ENCODE measurements around the gene ZNF566.
A peak's percentile ranks its signal among the peaks of the same experiment; 100 is the strongest.
"Not testable (repeated sequence)": the region's sequence is repeated elsewhere in the genome, so short reads cannot be mapped to it uniquely, and the experiment has no call there.

The ZNF566 gene

GRCh38 chr19:36489118-36489919 is at the start of gene ZNF566:
Gene ZNF566 (minus strand): TSS chr19:36489561. CDS start chr19:36476557, 13,004 bp downstream.
- peak; percentile 86 for DNase-seq (ENCODE audit: low read depth, low spot score)

- no peak for DNase-seq (ENCODE audit: low read depth, low spot score)
These were observed 39.7 kb upstream of the ZNF566 start for GRCh38 chr19:36528921-36529518.

DNA sequence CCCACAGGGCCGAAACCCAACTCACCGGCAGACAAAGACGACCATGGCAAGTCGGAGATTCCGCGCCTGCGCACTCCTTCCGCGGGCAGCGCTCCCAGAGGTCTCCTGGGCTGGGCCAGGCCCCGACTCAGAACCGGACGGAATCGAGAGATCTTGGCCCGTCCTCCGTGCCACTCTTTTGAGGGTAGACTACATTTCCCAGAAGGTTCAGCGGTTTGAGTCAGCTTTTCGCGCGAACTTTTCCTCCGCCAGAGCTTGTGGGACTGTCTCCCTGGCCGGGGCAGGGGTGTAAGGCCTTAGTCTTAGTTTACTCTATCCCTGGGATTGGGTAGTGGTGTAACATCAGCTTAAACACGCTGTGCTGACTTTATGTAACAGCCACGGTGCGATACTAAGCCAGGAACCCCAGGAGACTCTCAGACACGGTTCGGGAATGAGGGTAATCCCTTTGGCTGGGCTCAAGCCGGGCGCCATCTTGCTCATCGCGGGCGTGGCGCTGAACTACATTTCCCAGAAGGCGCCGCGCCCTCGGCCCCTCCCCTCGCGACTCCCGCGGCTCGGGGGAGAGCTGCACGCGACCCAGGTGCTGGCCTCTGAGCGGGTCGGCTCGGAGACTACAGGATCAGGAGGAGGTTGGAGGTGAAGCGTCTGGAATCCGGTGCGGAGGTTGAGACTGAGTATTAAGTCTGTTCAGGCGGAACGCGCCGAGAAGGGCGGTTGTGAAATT is 39.0 kb upstream of the ZNF566 start, which contains the start of gene ZNF260:
Gene ZNF260, minus strand, starts transcription at position 78 of the 727 bp plus-strand sequence. CDS start 13,033 bp downstream, outside the sequence.
- peak; percentile 90 for DNase-seq (ENCODE audit: low read depth, low spot score)

- DNase-seq (ENCODE audit: low read depth, low spot score) = no peak
These were observed 38.5 kb upstream of the ZNF566 start for GRCh38 chr19:36527873-36528193.

DNA sequence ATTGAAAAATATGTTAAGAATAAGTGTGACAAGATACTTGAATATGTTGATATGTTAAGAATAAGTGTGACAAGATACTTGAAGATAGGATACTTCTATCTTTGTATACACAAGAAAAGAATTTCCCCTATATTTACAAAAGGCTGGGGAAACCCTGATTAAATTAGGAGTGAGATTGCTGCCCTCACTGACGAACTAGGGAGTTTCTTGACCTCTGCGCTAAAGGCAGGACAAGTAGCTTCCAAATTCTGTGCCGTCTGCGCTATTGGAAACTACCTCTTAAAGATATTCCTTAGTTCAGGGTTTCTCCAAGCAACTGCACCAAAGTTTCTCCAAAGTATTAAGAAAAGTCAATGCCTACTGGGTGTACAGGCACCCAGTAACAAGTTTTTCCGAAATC is 38.0 kb upstream of the ZNF566 start:
- DNase-seq (ENCODE audit: low read depth, low spot score) = no peak

DNA sequence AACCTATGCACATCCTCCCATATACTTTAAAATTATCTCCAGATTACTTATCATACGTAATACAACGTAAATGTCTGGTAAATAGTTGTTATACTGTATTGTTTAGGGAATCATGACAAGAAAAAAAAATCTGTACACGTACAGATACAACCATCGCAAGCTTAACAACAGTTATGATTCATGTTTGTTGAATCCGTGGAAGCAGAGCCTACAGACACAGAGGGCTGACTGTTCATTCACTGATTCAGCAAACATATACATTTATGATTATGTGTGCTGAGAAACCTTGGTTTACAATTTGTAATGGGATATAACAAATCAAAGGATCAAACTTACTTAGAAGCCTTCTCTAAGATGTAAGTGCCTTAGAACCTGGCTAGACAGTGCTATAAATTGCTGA is 37.2 kb upstream of the ZNF566 start:
- no peak for DNase-seq (ENCODE audit: low read depth, low spot score)

DNA sequence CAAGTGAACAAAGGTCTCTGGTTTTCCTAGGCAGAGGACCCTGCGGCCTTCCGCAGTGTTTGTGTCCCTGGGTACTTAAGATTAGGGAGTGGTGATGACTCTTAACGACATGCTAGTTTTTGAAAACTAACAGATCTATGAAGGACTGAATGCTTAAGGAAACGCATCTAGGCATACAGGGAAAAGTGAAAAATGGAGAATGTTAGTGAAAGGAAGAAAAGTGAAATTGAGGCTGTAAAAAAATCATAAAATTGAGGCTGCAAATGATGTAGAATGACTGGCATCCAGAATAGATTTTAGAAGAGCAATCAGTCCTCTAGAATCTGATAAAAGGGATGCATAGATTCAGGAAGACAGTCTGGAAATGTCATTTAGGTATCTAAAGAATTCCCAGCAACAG is 35.3 kb upstream of the ZNF566 start:
- DNase-seq (ENCODE audit: low read depth, low spot score) = no peak

DNA sequence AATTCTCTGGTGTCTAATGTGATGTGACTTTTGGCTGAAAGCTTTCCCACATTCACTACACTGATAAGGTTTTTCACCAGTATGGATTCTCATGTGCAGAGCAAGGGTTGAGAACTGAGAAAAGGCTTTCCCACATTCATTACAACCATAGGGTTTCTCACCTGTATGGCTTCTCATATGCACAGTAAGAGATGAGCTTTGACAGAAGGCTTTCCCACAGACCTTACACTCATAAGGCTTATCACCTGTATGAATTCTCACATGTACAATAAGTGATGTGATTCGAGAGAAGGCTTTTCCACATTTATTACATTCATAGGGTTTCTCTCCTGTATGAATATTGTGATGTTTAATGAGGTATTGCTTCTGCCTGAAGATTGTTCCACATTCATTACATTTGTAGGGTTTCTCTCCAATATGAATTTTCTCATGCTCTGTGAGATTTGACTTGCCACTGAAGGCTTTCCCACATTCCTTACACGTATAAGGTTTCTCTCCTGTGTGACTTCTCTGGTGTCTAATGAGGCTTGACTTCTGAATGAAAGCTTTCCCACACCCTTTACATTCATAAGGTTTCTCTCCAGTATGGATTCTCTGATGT is 24.8 kb upstream of the ZNF566 start:
- no peak for DNase-seq (ENCODE audit: low read depth, low spot score)

DNA sequence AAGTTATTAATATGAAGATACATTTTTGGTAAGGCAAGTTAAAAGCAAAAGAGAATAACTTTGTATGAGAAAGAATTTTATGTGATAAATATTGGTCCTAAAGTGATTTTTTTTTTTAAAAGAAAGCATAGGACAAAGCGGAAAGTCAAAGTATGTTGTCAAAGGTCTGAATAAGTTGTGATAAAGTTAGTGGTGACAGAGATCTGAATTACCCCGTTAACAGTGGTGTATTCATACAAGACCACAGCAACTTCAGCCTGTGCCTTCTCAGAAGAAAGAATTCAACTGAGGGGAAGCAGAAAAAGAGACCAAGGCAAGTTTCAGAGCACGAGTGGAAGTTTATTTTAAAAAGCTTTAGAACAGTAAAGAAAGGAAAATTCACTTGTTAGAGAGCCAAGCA is 19.0 kb upstream of the ZNF566 start:
- DNase-seq (ENCODE audit: low read depth, low spot score) = no peak

DNA sequence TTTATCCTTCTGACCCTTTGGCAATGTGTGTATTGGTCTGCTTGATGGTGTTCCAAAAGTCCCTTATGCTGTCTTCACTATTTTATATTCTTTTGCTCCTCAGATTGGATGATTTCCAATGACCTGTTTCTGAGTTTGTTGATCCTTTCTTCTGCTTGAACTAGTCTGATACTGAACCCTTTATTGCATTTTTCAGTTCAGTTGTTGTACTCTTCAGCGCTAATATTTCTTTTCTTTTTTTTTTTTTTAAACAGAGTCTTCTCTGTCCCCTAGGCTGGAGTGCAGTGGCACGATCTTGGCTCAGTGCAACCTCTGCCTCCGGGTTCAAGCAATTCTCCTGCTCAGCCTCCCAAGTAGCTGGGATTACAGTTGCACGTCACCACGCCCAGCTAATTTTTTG is 12.6 kb upstream of the ZNF566 start:
- no peak for DNase-seq (ENCODE audit: low read depth, low spot score)

- DNase-seq (ENCODE audit: low read depth, low spot score) = no peak
These were observed 7.6 kb upstream of the ZNF566 start for GRCh38 chr19:36497001-36497400.

GRCh38 chr19:36492689-36493453 is 3.5 kb upstream of the ZNF566 start:
- not testable (repeated sequence) for DNase-seq (ENCODE audit: low read depth, low spot score)

GRCh38 chr19:36490846-36491245 is 1.5 kb upstream of the ZNF566 start:
- not testable (repeated sequence) for DNase-seq (ENCODE audit: low read depth, low spot score)

DNA sequence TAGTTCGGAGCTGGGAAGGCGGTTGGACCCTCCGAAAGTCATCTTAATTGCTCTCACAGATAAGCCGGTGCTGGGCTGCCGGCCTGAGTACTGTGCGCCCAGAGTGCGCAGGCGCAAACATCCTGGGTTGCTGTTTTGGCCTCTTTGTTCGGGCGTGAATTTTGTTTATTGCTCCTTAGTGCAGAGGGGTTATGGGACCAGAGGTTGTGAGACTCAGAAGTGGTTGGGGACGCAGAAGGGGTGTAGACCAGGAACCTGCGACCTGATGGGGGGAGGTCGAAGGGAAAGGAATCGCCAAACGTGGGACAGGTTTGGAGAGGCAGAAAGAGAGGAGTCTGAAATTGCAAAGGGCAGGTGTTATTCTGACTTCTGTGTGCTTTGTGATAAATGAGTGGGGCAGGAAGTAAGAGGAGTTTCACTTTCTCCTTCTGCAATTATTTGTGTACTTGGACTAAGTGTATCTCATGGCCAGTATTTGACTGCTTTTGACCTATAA is 607 bp upstream of the ZNF566 start:
- no peak for DNase-seq (ENCODE audit: low read depth, low spot score)

GRCh38 chr19:36488846-36489117 is 579 bp downstream of the ZNF566 start:
- DNase-seq (ENCODE audit: low read depth, low spot score) = no peak

- no peak for DNase-seq (ENCODE audit: low read depth, low spot score)
These were observed 1.1 kb downstream of the ZNF566 start for GRCh38 chr19:36488118-36488845.

DNA sequence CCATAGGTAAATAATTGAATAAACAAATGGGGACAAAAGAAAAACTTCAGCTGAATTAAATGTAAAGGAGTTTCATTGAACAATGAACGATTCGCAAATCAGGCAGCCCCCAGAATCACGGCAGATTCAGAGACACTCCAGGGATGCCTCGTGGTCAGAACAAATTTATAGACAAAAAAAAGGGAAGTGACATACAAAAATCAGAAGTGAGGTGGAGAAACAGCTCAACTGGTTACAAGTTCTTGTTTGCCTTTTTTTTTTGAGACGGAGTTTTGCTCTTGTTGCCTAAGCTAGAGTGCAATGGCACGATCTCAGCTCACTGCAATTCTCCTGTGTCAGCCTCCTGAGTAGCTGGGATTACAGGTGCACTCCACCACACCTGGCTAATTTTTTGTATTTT is 5.7 kb downstream of the ZNF566 start:
- no peak for DNase-seq (ENCODE audit: low read depth, low spot score)

GRCh38 chr19:36482876-36483275 is 6.5 kb downstream of the ZNF566 start:
- DNase-seq (ENCODE audit: low read depth, low spot score) = no peak

DNA sequence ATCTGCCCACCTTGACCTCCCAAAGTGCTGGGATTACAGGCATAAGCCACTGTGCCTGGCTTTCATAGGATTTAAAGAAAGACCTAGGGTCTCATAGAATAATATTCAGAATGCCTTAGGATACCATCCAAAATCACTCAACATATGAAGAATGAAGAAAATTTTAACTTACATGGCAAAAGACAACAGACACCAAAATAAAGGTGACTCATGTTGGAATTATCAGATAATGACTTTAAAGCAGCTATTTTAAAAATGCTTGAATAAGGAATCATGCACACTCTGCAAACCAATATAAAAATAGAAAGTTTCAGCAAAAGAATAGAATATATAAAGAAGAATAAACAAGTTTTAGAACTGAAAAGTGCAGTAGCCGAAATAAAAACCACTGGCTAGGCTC is 29.3 kb downstream of the ZNF566 start:
- no peak for DNase-seq (ENCODE audit: low read depth, low spot score)

DNA sequence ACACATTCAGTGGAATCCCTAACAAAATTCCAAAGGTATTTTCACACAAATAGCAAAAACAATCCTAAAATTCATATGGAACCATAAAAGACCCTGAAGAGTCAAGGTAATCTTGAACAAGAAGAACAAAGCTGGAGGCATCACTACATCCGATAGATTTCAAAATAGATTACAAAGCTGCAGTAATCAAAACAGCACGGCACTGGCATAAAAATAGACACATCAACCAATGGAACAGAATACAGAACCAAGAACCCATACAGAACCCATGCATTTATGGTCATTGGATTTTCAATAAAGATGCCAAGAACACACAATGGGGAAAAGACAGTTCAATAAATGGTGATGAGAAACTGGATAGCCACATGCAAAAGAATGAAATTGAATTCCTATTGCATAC is 32.5 kb downstream of the ZNF566 start:
- no peak for DNase-seq (ENCODE audit: low read depth, low spot score)
